Fibroblast of the aortic adventitia (primary cell): Measurements from ENCODE around the gene CHTOP. TPM values are rescaled to one million over a fixed set of nuclear protein-coding genes. Genes with fewer than 3 reads are reported as not detected.

ENCODE experiments used
- DNase-seq: peaks from one replicate; pipeline ENCODE4 v3.0.0-alpha.2; 2010; ENCODE audit warnings: low read depth
- H3K4me3 ChIP-seq: 2 replicates; pipeline ENCODE4 v1.5.1; 2011; ENCODE audit warnings: low read depth, mild to moderate bottlenecking, control low read depth, low read length, moderate library complexity
- CTCF ChIP-seq: IDR thresholded peaks from 2 replicates; pipeline ENCODE4 v1.5.1; 2011; ENCODE audit warnings: mild to moderate bottlenecking, low read length, control low read depth, inconsistent platforms; ENCODE audit not compliant: insufficient read depth
- total RNA-seq: library from RNA; depleted of rRNA; stranded (reverse); fragments of >200 nt; gene quantifications from 2 replicates; pipeline ENCODE4 v1.2.3, GENCODE V29; 2012; ENCODE audit warnings: low replicate concordance

Gene CHTOP
- total RNA-seq, 1 donor: 44.6 TPM

DNA sequence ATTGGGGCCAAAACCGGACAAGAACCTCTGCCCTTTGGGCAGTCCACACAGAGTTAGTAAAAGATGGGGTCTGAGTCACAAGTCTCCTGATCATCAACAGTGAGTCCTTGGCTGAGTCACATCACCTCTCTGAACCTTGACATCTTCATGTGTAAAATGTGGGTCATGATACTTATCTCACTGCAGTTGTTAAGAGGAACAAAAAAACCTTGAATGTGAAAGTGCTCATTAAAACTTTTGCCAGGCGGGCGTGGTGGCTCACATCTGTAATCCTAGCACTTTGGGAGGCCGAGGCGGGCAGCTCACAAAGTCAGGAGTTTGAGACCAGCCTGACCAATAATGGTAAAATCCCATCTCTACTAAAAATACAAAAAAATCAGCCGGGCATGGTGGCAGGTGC lies 36.7 kb upstream of the CHTOP start:
- H3K4me3 ChIP-seq: no peak overlapping the region
- no peak for DNase-seq
- no peak for TF ChIP-seq CTCF

DNA sequence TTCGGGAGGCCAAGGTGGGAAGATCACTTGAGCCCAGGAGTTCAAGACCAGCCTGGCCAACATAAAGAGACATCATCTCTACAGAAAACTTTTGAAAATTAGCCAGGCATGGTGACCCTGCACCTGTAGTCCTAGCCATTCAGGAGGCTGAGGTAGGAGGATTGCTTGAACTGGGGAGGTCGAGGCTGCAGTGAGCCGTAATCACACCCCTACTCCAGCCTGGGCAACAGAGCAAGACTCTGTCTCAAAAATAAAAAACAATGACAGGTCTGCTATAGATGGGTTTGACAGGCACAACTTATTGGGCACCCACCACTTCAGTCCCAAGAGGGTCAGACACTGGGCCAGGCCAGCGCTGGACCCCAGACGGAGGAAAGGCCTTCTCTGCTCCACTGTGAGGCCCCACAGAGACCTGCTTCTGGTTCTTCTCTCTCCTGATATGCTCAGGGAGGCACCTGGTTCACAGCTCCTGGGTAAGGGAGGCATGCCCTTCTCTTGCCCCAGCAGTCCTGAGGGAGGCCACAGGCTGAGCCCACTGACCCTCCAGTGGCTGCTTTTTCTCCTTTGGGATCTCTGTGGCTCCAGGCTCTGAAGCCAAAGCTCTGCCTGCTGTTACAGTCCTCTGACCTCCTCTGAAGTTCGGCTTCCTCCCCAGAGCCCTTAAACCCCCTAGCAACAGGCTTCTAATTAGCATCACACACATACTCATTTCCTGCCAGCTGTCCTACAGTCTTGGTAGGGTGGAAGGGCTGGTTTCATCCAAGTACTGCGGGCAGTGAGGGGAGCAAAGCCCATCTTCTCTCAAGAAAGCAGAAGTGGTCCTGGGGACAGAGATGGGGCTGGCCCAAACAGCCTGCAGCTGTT lies 35.3 kb upstream of the CHTOP start:
- TF ChIP-seq CTCF: no peak
- no peak for DNase-seq
- no peak overlapping the region for H3K4me3 ChIP-seq

GRCh38 chr1:153599847-153600246 lies 34.0 kb upstream of the CHTOP start:
- TF ChIP-seq CTCF: no peak
- no peak for DNase-seq
- H3K4me3 ChIP-seq: no peak overlapping the region

DNA sequence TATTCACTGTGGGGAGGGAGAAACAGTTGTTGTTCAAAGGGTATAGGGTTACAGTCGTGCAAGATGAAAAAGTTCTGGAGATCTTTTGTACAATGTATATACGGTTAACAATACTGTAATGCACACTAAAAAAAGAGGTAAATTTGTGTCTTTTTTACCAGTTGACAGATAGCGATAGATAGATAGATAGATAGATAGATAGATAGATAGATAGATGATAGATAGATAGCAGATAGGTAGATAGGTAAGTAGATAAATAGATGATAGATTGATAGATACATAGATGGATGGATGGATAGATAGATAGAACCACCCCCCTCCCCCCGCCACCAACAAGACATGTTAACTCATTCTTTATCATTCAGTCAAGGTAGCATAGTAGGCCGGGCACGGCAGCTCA lies 31.1 kb upstream of the CHTOP start:
- DNase-seq: no peak
- no peak for TF ChIP-seq CTCF
- no peak overlapping the region for H3K4me3 ChIP-seq

DNA sequence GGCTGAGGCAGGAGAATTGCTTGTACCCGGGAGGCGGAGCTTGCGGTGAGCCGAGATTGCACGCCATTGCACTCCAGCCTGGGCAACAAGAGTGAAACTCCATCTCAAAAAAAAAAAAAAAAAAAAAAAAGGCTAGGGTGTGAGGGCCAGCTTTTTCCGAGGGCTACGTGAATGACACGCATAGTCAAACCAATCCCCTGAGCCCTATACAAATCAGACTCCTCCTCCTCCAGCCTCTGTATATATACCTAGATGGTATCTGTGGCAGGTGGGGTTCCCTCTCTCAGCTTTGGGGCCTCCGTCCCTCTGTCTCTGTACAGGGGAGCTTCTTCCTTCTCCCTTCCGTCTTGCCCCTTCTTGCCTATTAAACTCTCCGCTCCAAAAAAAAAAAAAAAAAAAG lies 27.7 kb upstream of the CHTOP start:
- no peak for DNase-seq
- no peak for TF ChIP-seq CTCF
- no peak overlapping the region for H3K4me3 ChIP-seq

- no peak for DNase-seq
- TF ChIP-seq CTCF: no peak
- no peak overlapping the region for H3K4me3 ChIP-seq
Measured at GRCh38 chr1:153607381-153607780, 26.5 kb upstream of the CHTOP start.

GRCh38 chr1:153608089-153608682 lies 25.7 kb upstream of the CHTOP start:
- DNase-seq: no peak
- TF ChIP-seq CTCF: no peak
- peak overlapping the region; percentile 85 for H3K4me3 ChIP-seq
